IMR-90 (cell line): ENCODE measurements around the gene WDFY2.

Experiments used
- FOS ChIP-seq: fragments of 150-350 bp; IDR thresholded peaks from 2 replicates; pipeline ENCODE4 v1.6.1; 2016; ENCODE audit warnings: low read depth, low read length
- MAZ ChIP-seq: IDR thresholded peaks from 2 replicates; pipeline ENCODE4 v1.6.1; 2012; ENCODE audit warnings: low read depth, mild to moderate bottlenecking, low read length, improper control_type of control experiment, moderate library complexity, borderline replicate concordance
- POLR2A ChIP-seq: IDR thresholded peaks from 2 replicates; pipeline ENCODE4 v1.6.1; 2012; ENCODE audit warnings: mild to moderate bottlenecking, low read depth, low read length
- TF ChIP-seq, protein P1 (sequence below): conservative IDR thresholded peaks from 2 replicates; pipeline ENCODE4 v1.5.1; 2012; ENCODE audit warnings: mild to moderate bottlenecking, low read depth, low read length, improper control_type of control experiment

DNA sequence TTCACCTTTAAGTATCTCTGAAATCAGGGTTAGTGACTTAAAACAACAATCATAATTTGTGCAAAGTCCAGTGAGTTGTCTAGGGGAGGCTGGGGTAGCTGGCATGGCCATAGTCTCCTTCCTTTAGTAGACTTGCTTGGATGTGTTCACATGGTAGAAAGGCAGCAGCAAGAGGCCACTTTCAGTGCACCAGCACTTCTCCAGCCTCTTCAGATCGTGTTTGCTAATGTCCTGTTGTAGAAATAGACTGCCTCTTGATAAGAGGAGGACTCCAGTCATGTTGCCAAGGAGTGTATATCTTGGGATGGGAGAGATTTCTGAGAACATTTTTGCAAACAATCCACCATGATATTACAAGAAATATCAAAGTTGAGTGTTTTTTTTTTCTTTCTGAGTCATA lies 22.9 kb downstream of the WDFY2 start:
- no peak for TF ChIP-seq MAZ
- TF ChIP-seq, protein P1, sequence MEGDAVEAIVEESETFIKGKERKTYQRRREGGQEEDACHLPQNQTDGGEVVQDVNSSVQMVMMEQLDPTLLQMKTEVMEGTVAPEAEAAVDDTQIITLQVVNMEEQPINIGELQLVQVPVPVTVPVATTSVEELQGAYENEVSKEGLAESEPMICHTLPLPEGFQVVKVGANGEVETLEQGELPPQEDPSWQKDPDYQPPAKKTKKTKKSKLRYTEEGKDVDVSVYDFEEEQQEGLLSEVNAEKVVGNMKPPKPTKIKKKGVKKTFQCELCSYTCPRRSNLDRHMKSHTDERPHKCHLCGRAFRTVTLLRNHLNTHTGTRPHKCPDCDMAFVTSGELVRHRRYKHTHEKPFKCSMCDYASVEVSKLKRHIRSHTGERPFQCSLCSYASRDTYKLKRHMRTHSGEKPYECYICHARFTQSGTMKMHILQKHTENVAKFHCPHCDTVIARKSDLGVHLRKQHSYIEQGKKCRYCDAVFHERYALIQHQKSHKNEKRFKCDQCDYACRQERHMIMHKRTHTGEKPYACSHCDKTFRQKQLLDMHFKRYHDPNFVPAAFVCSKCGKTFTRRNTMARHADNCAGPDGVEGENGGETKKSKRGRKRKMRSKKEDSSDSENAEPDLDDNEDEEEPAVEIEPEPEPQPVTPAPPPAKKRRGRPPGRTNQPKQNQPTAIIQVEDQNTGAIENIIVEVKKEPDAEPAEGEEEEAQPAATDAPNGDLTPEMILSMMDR = no peak
- no peak for TF ChIP-seq POLR2A
- no peak for TF ChIP-seq FOS
